Measurements from ENCODE around the gene SRP68.

DNA sequence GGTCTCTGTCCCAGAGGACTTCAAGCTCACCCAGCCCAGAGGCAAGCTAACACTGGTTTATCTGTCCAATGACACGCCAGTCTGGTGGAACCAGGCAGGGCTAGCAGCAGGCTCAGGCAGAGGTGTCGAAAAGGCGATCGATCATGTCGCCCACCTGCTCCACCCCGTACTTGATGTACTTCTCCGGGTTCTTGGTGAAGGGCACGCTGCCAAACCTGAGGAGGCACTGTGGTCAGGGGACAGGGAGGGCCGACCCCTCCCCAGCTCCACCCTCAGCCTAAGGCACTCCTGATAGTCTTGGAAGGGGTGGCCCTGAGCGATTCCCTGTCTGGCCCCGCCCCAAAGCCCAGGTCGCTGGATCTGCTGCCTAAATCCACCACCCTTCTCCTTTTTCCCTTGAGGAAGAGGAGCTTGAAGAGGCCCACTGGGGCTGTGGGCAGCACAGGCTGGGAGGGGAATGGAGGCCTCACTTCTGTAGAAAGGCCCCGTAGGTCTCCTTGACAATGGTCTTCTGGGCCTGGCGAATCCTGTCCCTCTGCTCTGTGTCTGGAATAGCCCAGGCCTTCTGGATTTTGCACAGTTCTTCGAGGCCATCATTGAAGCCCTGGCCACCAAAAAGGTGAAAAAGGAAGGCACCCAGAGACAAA lies 11.3 kb upstream of the SRP68 start:
- TF ChIP-seq, protein P1, sequence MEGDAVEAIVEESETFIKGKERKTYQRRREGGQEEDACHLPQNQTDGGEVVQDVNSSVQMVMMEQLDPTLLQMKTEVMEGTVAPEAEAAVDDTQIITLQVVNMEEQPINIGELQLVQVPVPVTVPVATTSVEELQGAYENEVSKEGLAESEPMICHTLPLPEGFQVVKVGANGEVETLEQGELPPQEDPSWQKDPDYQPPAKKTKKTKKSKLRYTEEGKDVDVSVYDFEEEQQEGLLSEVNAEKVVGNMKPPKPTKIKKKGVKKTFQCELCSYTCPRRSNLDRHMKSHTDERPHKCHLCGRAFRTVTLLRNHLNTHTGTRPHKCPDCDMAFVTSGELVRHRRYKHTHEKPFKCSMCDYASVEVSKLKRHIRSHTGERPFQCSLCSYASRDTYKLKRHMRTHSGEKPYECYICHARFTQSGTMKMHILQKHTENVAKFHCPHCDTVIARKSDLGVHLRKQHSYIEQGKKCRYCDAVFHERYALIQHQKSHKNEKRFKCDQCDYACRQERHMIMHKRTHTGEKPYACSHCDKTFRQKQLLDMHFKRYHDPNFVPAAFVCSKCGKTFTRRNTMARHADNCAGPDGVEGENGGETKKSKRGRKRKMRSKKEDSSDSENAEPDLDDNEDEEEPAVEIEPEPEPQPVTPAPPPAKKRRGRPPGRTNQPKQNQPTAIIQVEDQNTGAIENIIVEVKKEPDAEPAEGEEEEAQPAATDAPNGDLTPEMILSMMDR (IDR thresholded peaks at IDR 0.05) = no peak
- no peak for TF ChIP-seq POLR2A (IDR thresholded peaks at IDR 0.05)

Measured in testis (tissue), 2 donors.